HG03280 (cell line): ENCODE data around the gene SYN1.

Experiments
- ATAC-seq: cut with Tn5 transposase; IDR thresholded peaks from one replicate; pipeline ENCODE4 v1.9.1; 2021; ENCODE audit warnings: mild to moderate bottlenecking, moderate library complexity; ENCODE audit not compliant: unreplicated experiment

The SYN1 gene

GRCh38 chrX:47540754-47541538 lies 78.7 kb downstream of the SYN1 start:
- no peak for ATAC-seq

- ATAC-seq, result no peak
Measured at GRCh38 chrX:47539860-47540259, 79.8 kb downstream of the SYN1 start.

GRCh38 chrX:47530049-47530448 lies 89.6 kb downstream of the SYN1 start:
- ATAC-seq, result no peak

GRCh38 chrX:47529548-47529947 lies 90.1 kb downstream of the SYN1 start:
- no peak for ATAC-seq

GRCh38 chrX:47523713-47524166 lies 95.9 kb downstream of the SYN1 start:
- ATAC-seq, result no peak

GRCh38 chrX:47523297-47523696 lies 96.4 kb downstream of the SYN1 start:
- ATAC-seq, result peak; percentile 89
